A549 treated with CpdA at 1 μM for 4 hours (cell line): Measurements from ENCODE around the gene NEUROG2. TPM values are rescaled to one million over a fixed set of nuclear protein-coding genes. Genes with fewer than 3 reads are reported as not detected.

ENCODE experiments used
- total RNA-seq: library from RNA; stranded (reverse); fragments of 200-300 nt; extraction: Qiagen RNA extraction; gene quantifications from 5 replicates; pipeline ENCODE4 v1.2.3, GENCODE V29; 2022; ENCODE audit warnings: low read depth

The NEUROG2 gene
- total RNA-seq = not detected in 5 replicates

GRCh38 chr4:112516066-112516470 is at the start of gene NEUROG2:
Gene NEUROG2 (minus strand): TSS chr4:112516180. CDS start chr4:112515475, 705 bp downstream.

Other genes starting within 250 kb of the NEUROG2 start
- gene TIFA, start 230.3 kb downstream of the NEUROG2 start, total RNA-seq = 3.6 to 5.2 TPM (median 4.8 TPM) in 5 replicates
- gene ALPK1, start 218.8 kb downstream of the NEUROG2 start, total RNA-seq = 1.8 to 3.9 TPM (median 2.7 TPM) in 5 replicates
- gene ZGRF1, start 120.7 kb upstream of the NEUROG2 start, total RNA-seq = 2.9 to 4.9 TPM (median 3.4 TPM) in 5 replicates
- 25.7 to 54.9 TPM (median 28.5 TPM) in 5 replicates for gene LARP7, start 121.0 kb upstream of the NEUROG2 start, total RNA-seq